Stomach (tissue), 9 donors: ENCODE data around the gene PARP1. TPM values are rescaled to one million over a fixed set of nuclear protein-coding genes. Genes with fewer than 3 reads are reported as not detected.

Experiments
- DNase-seq, 2 donors: peaks; one replicate each; pipeline versions ENCODE4 v3.0.0 to v3.0.0-alpha.2; 2013 to 2019
- H3K27ac ChIP-seq, 5 donors: fragments of 200-600 bp in 4 of 5; sonication (generic) in 4 of 5; one replicate each; pipeline ENCODE4 v1.5.1; 2013 to 2019; ENCODE audit warnings: mild to moderate bottlenecking in 1 of 5, moderate library complexity in 1 of 5
- H3K27me3 ChIP-seq, 3 donors: fragments of 200-600 bp; sonication (generic); one replicate each; pipeline ENCODE4 v1.5.1; 2017 to 2019; ENCODE audit warnings: mixed run types in 1 of 3
- H3K36me3 ChIP-seq, 4 donors: fragments of 200-600 bp; sonication (generic); 1 replicate in 3 of 4; 2 replicates in 1 of 4; pipeline ENCODE4 v1.5.1; 2016 to 2019
- H3K4me1 ChIP-seq, 4 donors: fragments of 200-600 bp; sonication (generic); one replicate each; pipeline ENCODE4 v1.5.1; 2016 to 2019
- H3K4me3 ChIP-seq, 4 donors: fragments of 200-600 bp; sonication (generic) in 3 of 4; one replicate each; pipeline ENCODE4 v1.5.1; 2016 to 2019; ENCODE audit warnings: mild to moderate bottlenecking in 1 of 4
- H3K9me3 ChIP-seq, 4 donors: fragments of 200-600 bp; sonication (generic); one replicate each; pipeline ENCODE4 v1.5.1; 2016 to 2019
- EP300 ChIP-seq: sonication (generic); formaldehyde crosslinking; IDR thresholded peaks from one replicate; pipeline ENCODE4 v1.6.1; 2017; ENCODE audit warnings: antibody characterized with exemption
- POLR2A ChIP-seq, 4 donors: fragments of 450-650 bp; IDR thresholded peaks; one replicate each; pipeline ENCODE4 v1.6.1; 2016; ENCODE audit warnings: antibody characterized with exemption in 4 of 4, control low read depth in 2 of 4, mild to moderate bottlenecking in 1 of 4, moderate library complexity in 1 of 4
- POLR2AphosphoS5 ChIP-seq, 3 donors: sonication (generic); formaldehyde crosslinking; IDR thresholded peaks; one replicate each; pipeline ENCODE4 v1.6.1; 2016; ENCODE audit warnings: antibody characterized with exemption in 3 of 3
- WGBS, 5 donors: extraction: QIAGEN DNeasy Blood & Tissue Kit in 3 of 5; methylation state at CpG; one replicate each; pipeline versions ENCODE4 v1.1.5 to v1.1.7; 2013 to 2018; 5-methylcytosine and 5-hydroxymethylcytosine counted together
- intact Hi-C: fragments of 100-400 bp; cut with DNase I; formaldehyde crosslinking; loops from one replicate; pipeline ENCODE4 v1.15.1; 2023; ENCODE audit warnings: low total_unique reads
- polyA plus RNA-seq, 3 donors: library from polyadenylated mRNA; stranded (reverse); fragments of 200-250 nt; gene quantifications; one replicate each; pipeline ENCODE4 v1.2.3, GENCODE V29; 2013
- total RNA-seq, 5 donors: library from RNA; depleted of rRNA; stranded (reverse); fragments of >200 nt; gene quantifications; one replicate each; pipeline versions ENCODE4 v1.1.0 to v1.2.3, GENCODE V29; 2014 to 2016
- TF ChIP-seq, protein P1 (sequence below), 7 experiments: fragments of 450-650 bp in 4 of 7; fragments of 200-600 bp in 3 of 7; sonication (generic) in 3 of 7; IDR thresholded peaks; one replicate each; pipeline ENCODE4 v1.5.1; 2016 to 2019; ENCODE audit warnings: antibody characterized with exemption in 7 of 7, control low read depth in 2 of 7, mild to moderate bottlenecking in 1 of 7
- donor health status: healthy with polysubstance abuse.
- donor health status: Bipolar disorder and iron deficiency.
- donor health status: healthy.

The PARP1 gene
- total and polyA plus RNA-seq, 8 donors: 17.4 to 103 (median 29.1) TPM

DNA sequence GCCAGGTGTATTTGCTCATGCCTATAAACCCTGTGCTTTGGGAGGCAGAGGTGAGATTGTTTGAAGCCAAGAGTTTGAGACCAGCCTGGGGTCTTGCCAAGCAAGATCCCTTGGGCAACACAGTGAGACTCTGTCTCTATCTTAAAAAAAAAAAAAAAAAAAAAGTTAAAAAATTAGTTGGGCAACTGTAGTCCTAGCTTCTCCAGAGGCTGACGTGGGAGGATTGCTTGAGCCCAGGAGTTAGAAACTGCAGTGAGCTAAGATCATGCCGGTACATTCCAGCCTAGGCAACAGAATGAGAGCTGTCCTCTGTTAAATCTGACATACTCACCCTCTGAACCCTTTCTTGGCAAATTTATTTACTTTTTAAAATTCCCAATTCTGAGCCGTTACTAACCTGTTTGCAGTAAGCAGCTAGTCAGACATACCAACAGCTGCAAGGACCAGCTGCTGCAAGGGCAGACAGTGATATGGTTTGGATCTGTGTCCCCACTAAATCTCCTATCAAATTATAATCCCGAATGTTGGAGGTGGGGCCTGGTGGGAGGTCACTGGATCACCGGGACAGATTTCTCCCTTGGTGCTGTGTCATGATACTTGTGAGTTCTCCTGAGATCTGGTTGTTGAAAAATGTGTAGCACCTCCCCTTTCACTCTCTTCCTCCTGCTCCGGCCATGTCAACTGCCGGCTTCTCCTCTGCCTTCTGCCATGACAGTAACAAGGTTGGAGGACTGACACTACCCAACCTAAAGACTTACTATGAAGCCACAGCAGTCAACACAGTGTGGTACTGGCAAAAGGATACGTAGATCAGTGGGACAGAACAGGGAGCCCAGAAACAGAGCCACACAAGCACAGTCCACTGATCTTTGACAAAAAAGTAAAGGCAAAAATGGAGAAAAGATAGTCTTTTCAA is 10.6 kb downstream of the PARP1 start:
- no peak for DNase-seq
- TF ChIP-seq POLR2A (IDR thresholded peaks at IDR 0.05): no peak
- H3K36me3 ChIP-seq: peaks cover 27 to 82% (median 69%) of the 10 kb centered on the region in 4 donors
- intact Hi-C loops: no loop called here
- no peaks in the 10 kb centered on the region for H3K27me3 ChIP-seq
- WGBS, 5 donors: 73 to 88% (median 86%) methylated on average over 8 of the region's 8 CpGs
- peaks cover 0 to 23% (median 14%) of the 10 kb centered on the region in 4 donors for H3K4me1 ChIP-seq
- peak overlapping the region in 2 of 5 donors; percentile 5 to 7 for H3K27ac ChIP-seq
- no peaks in the 10 kb centered on the region for H3K9me3 ChIP-seq
- H3K4me3 ChIP-seq: no peak overlapping the region

DNA sequence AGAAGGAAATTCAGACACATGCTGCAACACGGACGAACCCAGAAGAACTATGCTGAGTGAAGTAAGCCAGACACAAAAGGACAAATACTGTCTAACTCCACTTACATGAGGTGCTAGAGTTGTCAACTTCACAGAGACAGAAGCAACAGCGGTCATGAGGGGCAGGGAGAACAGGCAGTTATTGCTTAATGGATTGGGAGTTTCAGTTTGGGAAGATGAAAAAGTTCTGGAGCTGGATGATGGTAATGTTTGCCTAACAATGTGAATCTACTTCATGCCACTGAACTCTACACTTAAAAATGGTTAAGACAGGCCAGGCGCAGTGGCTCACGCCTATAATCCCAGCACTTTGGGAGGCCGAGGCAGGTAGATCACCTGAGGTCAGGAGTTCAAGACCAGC is 12.1 kb downstream of the PARP1 start:
- Histone ChIP-seq H3K4me3 (no peak overlapping the region), H3K27me3 (no peaks in the 10 kb centered on the region), H3K9me3 (no peaks in the 10 kb centered on the region), H3K27ac (no peak overlapping the region), H3K4me1 (peaks cover 0 to 9% (median 6%) of the 10 kb centered on the region in 4 donors), H3K36me3 (peaks cover 29 to 82% (median 67%) of the 10 kb centered on the region in 4 donors)
- intact Hi-C loops: no loop called here
- 79 to 98% (median 95%) methylated on average over 6 of the region's 6 CpGs for WGBS, 5 donors
- no peak for DNase-seq
- TF ChIP-seq POLR2AphosphoS5 (IDR thresholded peaks at IDR 0.05): no peak
- no peak for TF ChIP-seq EP300
- TF ChIP-seq POLR2A (IDR thresholded peaks at IDR 0.05): no peak
- TF ChIP-seq, protein P1, sequence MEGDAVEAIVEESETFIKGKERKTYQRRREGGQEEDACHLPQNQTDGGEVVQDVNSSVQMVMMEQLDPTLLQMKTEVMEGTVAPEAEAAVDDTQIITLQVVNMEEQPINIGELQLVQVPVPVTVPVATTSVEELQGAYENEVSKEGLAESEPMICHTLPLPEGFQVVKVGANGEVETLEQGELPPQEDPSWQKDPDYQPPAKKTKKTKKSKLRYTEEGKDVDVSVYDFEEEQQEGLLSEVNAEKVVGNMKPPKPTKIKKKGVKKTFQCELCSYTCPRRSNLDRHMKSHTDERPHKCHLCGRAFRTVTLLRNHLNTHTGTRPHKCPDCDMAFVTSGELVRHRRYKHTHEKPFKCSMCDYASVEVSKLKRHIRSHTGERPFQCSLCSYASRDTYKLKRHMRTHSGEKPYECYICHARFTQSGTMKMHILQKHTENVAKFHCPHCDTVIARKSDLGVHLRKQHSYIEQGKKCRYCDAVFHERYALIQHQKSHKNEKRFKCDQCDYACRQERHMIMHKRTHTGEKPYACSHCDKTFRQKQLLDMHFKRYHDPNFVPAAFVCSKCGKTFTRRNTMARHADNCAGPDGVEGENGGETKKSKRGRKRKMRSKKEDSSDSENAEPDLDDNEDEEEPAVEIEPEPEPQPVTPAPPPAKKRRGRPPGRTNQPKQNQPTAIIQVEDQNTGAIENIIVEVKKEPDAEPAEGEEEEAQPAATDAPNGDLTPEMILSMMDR (IDR thresholded peaks at IDR 0.05): no peak

DNA sequence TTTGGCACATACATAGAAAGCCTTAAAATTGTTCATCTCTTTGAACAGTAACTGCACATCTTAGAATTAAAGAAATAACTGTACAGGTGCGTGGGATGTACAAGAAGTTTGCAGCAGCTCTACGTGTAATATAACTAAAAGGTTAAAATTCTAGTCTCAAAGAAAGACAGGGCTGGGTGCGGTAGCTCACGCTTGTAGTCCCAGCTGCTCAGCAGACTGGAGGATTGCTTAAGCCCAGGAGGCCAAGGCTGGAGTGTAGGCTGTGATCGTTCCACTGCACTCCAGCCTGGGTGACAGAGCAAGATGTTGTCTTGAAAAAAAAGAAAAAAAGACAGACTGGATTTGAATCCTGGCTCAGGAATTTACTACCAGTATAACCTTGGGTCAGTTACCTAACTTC is 13.4 kb downstream of the PARP1 start:
- TF ChIP-seq POLR2A (IDR thresholded peaks at IDR 0.05) (no peak), EP300 (no peak), POLR2AphosphoS5 (IDR thresholded peaks at IDR 0.05) (no peak)
- TF ChIP-seq, protein P1 (IDR thresholded peaks at IDR 0.05): no peak

DNA sequence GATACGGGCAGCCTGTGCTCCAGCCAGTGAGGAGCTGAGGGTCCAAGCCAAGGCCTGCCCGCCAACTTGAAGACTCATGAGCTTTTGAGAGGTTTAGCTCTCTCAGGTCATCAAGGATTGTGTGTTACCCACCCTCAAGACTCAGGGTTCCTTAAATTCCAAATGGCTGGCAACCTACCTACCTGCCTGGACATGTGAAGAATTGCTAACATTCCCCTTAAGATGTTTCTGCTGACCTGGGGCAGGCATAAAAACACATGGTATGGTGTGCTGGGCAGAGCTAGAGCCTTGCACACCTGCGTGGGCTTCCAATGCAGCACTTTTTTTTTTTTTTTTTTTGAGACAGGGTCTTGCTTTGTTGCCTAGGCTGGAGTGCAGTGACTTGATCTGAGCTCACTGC is 17.2 kb downstream of the PARP1 start:
- TF ChIP-seq POLR2A (IDR thresholded peaks at IDR 0.05) (no peak), POLR2AphosphoS5 (IDR thresholded peaks at IDR 0.05) (no peak), EP300 (no peak)
- TF ChIP-seq, protein P1 (IDR thresholded peaks at IDR 0.05): no peak
- intact Hi-C loops: no loop called here
- no peak overlapping the region for H3K27ac ChIP-seq
- no peak for DNase-seq
- no peaks in the 10 kb centered on the region for H3K4me1 ChIP-seq
- 95 to 100% (median 97%) methylated on average over 3 of the region's 3 CpGs for WGBS, 5 donors
- no peak overlapping the region for H3K4me3 ChIP-seq
- H3K27me3 ChIP-seq: no peaks in the 10 kb centered on the region
- no peaks in the 10 kb centered on the region for H3K9me3 ChIP-seq
- peaks cover 65 to 94% (median 84%) of the 10 kb centered on the region in 4 donors for H3K36me3 ChIP-seq

More for the DNA sequence above, 13.4 kb downstream of the PARP1 start:
- no peak overlapping the region for H3K27ac ChIP-seq
- H3K36me3 ChIP-seq: peaks cover 36 to 83% (median 67%) of the 10 kb centered on the region in 4 donors
- WGBS, 5 donors: 84 to 95% (median 90%) methylated on average over 5 of the region's 5 CpGs
- no peak for DNase-seq
- no peaks in the 10 kb centered on the region for H3K9me3 ChIP-seq
- H3K4me3 ChIP-seq: no peak overlapping the region
- peaks cover 0 to 6% (median 2%) of the 10 kb centered on the region in 4 donors for H3K4me1 ChIP-seq
- no peaks in the 10 kb centered on the region for H3K27me3 ChIP-seq
- intact Hi-C loops: no loop called here

DNA sequence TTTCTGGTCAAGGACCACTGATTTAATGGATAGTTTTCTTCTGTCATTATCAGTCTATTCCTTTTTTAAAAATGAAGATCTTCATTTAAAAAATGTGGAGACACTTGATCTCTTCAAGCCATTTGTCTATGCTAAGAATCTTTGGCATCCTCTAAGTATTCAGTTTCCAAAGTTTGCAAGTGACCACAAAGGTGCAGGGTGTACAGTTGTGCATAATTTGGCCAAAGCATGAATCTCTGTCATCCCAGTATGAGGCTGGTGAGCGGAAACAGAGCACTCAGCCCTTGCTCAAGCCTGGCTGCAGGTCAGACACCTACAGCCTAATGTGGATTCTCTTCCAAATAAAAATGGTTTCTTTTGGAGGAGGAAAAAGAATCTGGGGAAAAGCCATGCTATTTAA is 19.8 kb downstream of the PARP1 start:
- WGBS, 5 donors: 89 to 100% (median 98%) methylated on average over 1 of the region's 1 CpG
- Histone ChIP-seq H3K4me1 (no peaks in the 10 kb centered on the region), H3K36me3 (peaks cover 89 to 100% (median 92%) of the 10 kb centered on the region in 4 donors), H3K27me3 (no peaks in the 10 kb centered on the region), H3K4me3 (no peak overlapping the region), H3K27ac (no peak overlapping the region), H3K9me3 (no peaks in the 10 kb centered on the region)
- DNase-seq: no peak
- intact Hi-C loops: no loop called here
- TF ChIP-seq, protein P1 (IDR thresholded peaks at IDR 0.05): no peak
- TF ChIP-seq POLR2A (IDR thresholded peaks at IDR 0.05): no peak
